ENCODE results near the gene RNF8.
"Not testable (repeated sequence)": the region's sequence is repeated elsewhere in the genome, so short reads cannot be mapped to it uniquely, and the experiment has no call there.

Gene RNF8

GRCh38 chr6:37353761-37354525 is at the start of gene RNF8:
TSS of gene RNF8 (plus strand) at chr6:37353983. CDS start at chr6:37354165, 182 bp downstream.
- peak; percentile 13 to 92 (median 77) for DNase-seq

GRCh38 chr6:37304766-37305165 is 49.0 kb upstream of the RNF8 start:
- peak in 2 of 56 donors; percentile 7 to 22 for DNase-seq

- no peak for DNase-seq
Measured at GRCh38 chr6:37305841-37306425, 47.9 kb upstream of the RNF8 start.

- DNase-seq, result no peak
Measured at GRCh38 chr6:37306624-37307222, 47.1 kb upstream of the RNF8 start.

GRCh38 chr6:37307484-37307883 is 46.3 kb upstream of the RNF8 start:
- not testable (repeated sequence) for DNase-seq

- DNase-seq, result peak in 9 of 56 donors; percentile 13 to 40 (median 22)
Measured at GRCh38 chr6:37308069-37308815, 45.5 kb upstream of the RNF8 start.

GRCh38 chr6:37309046-37309445 is 44.7 kb upstream of the RNF8 start:
- no peak for DNase-seq

GRCh38 chr6:37309692-37310091 is 44.1 kb upstream of the RNF8 start:
- no peak for DNase-seq

GRCh38 chr6:37310966-37311365 is 42.8 kb upstream of the RNF8 start:
- no peak for DNase-seq

- peak in 2 of 56 donors; percentile 11 to 30 for DNase-seq
Measured at GRCh38 chr6:37311741-37312473, 41.9 kb upstream of the RNF8 start.

GRCh38 chr6:37313723-37314486 is 39.9 kb upstream of the RNF8 start:
- DNase-seq, result no peak

GRCh38 chr6:37314487-37315156 is 39.2 kb upstream of the RNF8 start:
- DNase-seq, result peak in 6 of 56 donors; percentile 7 to 29 (median 15)

GRCh38 chr6:37315157-37315515 is 38.6 kb upstream of the RNF8 start:
- DNase-seq, result no peak

- peak in 7 of 56 donors; percentile 7 to 43 (median 20) for DNase-seq
Measured at GRCh38 chr6:37316071-37316470, 37.7 kb upstream of the RNF8 start.

- no peak for DNase-seq
Measured at GRCh38 chr6:37317312-37318038, 36.3 kb upstream of the RNF8 start.

GRCh38 chr6:37319156-37319555 is 34.6 kb upstream of the RNF8 start:
- DNase-seq, result no peak

GRCh38 chr6:37319856-37320480 is 33.8 kb upstream of the RNF8 start:
- no peak for DNase-seq

- DNase-seq, result no peak
Measured at GRCh38 chr6:37320646-37321045, 33.1 kb upstream of the RNF8 start.

- DNase-seq, result no peak
Measured at GRCh38 chr6:37321101-37321500, 32.7 kb upstream of the RNF8 start.
